Measurements from ENCODE around the gene SEMA5A. TPM values are rescaled to one million over a fixed set of nuclear protein-coding genes. Genes with fewer than 3 reads are reported as not detected.

SEMA5A gene
- total RNA-seq, 1 donor from 2014 or later = 9.3 TPM

- Histone ChIP-seq H3K4me1 (no peaks in the 10 kb centered on the region), H3K4me3 (no peak overlapping the region), H3K9me3 (no peaks in the 10 kb centered on the region), H3K27me3 (no peaks in the 10 kb centered on the region), H3K36me3 (no peaks in the 10 kb centered on the region), H3K27ac (no peak overlapping the region)
- TF ChIP-seq CTCF (IDR thresholded peaks at IDR 0.05) = no peak
- no peak for DNase-seq (ENCODE audit: extremely low spot score in 2 of 2)
- intact Hi-C loops (cut with DNase I) = no loop called here
Observed at GRCh38 chr5:9294793-9295465, 250.9 kb downstream of the SEMA5A start.

GRCh38 chr5:9288234-9288633 lies 257.6 kb downstream of the SEMA5A start:
- no peaks in the 10 kb centered on the region for H3K36me3 ChIP-seq
- DNase-seq (ENCODE audit: extremely low spot score in 2 of 2) = no peak
- peaks cover 16% of the 10 kb centered on the region for H3K4me1 ChIP-seq
- no peak for TF ChIP-seq CTCF (IDR thresholded peaks at IDR 0.05)
- TF ChIP-seq POLR2AphosphoS5 (IDR thresholded peaks at IDR 0.05; ENCODE audit: insufficient read depth in 1 of 2, low read depth in 1 of 2) = no peak
- TF ChIP-seq POLR2A (IDR thresholded peaks at IDR 0.05) = no peak
- no peaks in the 10 kb centered on the region for H3K27me3 ChIP-seq
- no peak overlapping the region for H3K4me3 ChIP-seq
- no peak overlapping the region for H3K27ac ChIP-seq
- no peaks in the 10 kb centered on the region for H3K9me3 ChIP-seq
- intact Hi-C loops (cut with DNase I) = no loop called here

DNA sequence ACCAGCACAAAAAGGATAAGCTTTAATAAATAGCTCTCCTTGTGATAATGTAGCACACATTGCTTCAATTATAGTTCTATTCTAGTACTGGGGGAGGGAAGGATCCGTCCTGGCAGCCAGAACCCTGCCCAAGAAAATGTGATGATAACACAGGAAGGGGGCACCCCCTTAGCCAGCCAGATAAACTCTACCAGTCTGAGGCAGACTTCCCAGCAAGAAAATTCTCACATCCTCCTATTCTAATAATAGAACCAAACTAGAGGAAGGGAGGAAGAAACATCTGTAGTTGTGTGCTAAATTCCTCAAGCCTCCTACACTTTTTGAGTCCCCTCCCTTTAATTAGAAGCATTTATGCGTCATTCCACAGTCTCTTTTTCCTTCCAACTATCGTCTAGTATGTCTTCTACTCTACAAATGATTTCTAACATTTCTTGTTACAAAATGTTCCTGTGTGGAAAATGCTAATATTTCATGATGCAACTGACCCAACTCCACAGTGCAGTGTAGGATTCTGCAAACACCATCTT lies 261.0 kb downstream of the SEMA5A start:
- Histone ChIP-seq H3K9me3 (no peaks in the 10 kb centered on the region), H3K4me3 (peak overlapping the region in 1 of 2 donors; percentile 10), H3K27ac (peak overlapping the region; percentile 63), H3K36me3 (no peaks in the 10 kb centered on the region), H3K27me3 (no peaks in the 10 kb centered on the region), H3K4me1 (peaks cover 22% of the 10 kb centered on the region)
- DNase-seq (ENCODE audit: extremely low spot score in 2 of 2) = no peak
- intact Hi-C loops (cut with DNase I) = no loop called here
- peak in 1 of 2 donors; percentile 47 for TF ChIP-seq POLR2AphosphoS5 (IDR thresholded peaks at IDR 0.05; ENCODE audit: insufficient read depth in 1 of 2, low read depth in 1 of 2)
- TF ChIP-seq POLR2A (IDR thresholded peaks at IDR 0.05) = no peak

- H3K27me3 ChIP-seq = no peaks in the 10 kb centered on the region
- H3K4me1 ChIP-seq = peaks cover 22% of the 10 kb centered on the region
- no peak overlapping the region for H3K4me3 ChIP-seq
- intact Hi-C loops (cut with DNase I) = no loop called here
- no peak for DNase-seq (ENCODE audit: extremely low spot score in 2 of 2)
- H3K27ac ChIP-seq = peak overlapping the region; percentile 63
- TF ChIP-seq CTCF (IDR thresholded peaks at IDR 0.05) (no peak), POLR2AphosphoS5 (IDR thresholded peaks at IDR 0.05; ENCODE audit: insufficient read depth in 1 of 2, low read depth in 1 of 2) (no peak), POLR2A (IDR thresholded peaks at IDR 0.05) (no peak)
- H3K9me3 ChIP-seq = no peaks in the 10 kb centered on the region
- H3K36me3 ChIP-seq = no peaks in the 10 kb centered on the region
Observed at GRCh38 chr5:9284272-9284671, 261.6 kb downstream of the SEMA5A start.

DNA sequence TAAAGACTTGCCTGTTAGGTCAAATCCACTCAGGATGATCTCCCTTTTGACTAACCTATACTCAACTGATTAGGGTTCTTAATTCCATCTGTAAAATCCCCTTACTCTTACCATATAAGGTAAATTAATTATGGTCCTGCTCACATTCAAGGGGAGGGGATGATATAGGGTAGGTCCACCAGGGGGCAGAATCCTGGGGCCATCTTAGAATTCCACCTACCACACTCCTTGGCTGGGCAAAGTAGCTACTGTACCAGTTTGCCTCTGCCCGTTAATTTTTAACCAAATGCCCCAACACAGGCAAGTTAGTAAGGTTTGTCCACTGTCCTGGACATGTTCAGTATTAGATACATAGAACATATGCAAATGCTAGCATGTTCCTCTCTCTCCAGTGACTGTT lies 262.4 kb downstream of the SEMA5A start:
- no peak for TF ChIP-seq POLR2AphosphoS5 (IDR thresholded peaks at IDR 0.05; ENCODE audit: insufficient read depth in 1 of 2, low read depth in 1 of 2)
- TF ChIP-seq CTCF (IDR thresholded peaks at IDR 0.05) = no peak
- TF ChIP-seq POLR2A (IDR thresholded peaks at IDR 0.05) = no peak
- Histone ChIP-seq H3K27me3 (no peaks in the 10 kb centered on the region), H3K27ac (peak overlapping the region; percentile 63), H3K36me3 (no peaks in the 10 kb centered on the region), H3K4me1 (peaks cover 22% of the 10 kb centered on the region), H3K4me3 (no peak overlapping the region), H3K9me3 (no peaks in the 10 kb centered on the region)
- intact Hi-C loops (cut with DNase I) = loop anchor here (2.0 kb wide), 1 partner anchor 261 kb away; no protein-coding TSS in a partner anchor
- DNase-seq (ENCODE audit: extremely low spot score in 2 of 2) = no peak
